VCaP (cell line): ENCODE results near the gene CAPN12.

Source experiments
- H3K27ac ChIP-seq: fragments of 450-650 bp; 2 replicates; pipeline ENCODE4 v1.5.1; 2017
- TF ChIP-seq, protein P1 (sequence below): fragments of 450-650 bp; conservative IDR thresholded peaks from 2 replicates; pipeline ENCODE4 v1.5.1; 2017; ENCODE audit warnings: mild to moderate bottlenecking, moderate library complexity

Gene CAPN12

DNA sequence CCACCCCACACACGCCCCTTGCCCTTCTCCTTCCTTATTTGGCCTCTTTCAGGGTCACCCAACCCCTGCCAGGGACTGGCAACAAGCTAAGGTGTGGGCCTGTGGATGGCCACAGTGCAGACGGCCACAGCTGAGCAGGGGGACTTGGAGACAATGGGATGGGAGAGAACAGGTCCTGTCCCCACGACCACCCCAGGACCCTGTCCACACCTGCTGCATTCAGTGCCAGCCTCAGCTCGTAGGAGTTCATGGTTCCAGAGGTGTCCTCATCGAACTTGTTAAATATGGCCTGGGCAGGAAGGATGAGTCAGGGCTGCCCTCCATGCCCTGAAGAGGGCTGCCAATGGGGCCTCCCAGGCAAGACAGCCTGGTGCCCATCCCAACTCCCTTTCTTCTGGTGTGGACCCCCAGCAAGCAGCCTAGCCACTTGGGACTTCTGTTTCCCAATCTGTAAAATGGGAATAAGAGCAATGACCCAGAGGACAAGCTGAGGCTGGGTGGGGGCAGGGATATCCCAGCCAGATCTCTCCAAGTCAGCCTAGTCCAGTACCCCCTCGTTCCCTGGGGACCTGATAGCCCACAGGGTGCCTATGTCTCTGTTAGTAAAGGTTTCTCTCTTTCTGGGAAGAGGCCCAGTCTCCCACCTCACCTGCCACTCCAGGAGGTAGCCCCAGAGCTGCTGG lies 10.6 kb downstream of the CAPN12 start:
- peak overlapping the region; percentile 72; the same call in 1 of the 2 replicates for H3K27ac ChIP-seq
- TF ChIP-seq, protein P1, sequence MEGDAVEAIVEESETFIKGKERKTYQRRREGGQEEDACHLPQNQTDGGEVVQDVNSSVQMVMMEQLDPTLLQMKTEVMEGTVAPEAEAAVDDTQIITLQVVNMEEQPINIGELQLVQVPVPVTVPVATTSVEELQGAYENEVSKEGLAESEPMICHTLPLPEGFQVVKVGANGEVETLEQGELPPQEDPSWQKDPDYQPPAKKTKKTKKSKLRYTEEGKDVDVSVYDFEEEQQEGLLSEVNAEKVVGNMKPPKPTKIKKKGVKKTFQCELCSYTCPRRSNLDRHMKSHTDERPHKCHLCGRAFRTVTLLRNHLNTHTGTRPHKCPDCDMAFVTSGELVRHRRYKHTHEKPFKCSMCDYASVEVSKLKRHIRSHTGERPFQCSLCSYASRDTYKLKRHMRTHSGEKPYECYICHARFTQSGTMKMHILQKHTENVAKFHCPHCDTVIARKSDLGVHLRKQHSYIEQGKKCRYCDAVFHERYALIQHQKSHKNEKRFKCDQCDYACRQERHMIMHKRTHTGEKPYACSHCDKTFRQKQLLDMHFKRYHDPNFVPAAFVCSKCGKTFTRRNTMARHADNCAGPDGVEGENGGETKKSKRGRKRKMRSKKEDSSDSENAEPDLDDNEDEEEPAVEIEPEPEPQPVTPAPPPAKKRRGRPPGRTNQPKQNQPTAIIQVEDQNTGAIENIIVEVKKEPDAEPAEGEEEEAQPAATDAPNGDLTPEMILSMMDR: no peak

DNA sequence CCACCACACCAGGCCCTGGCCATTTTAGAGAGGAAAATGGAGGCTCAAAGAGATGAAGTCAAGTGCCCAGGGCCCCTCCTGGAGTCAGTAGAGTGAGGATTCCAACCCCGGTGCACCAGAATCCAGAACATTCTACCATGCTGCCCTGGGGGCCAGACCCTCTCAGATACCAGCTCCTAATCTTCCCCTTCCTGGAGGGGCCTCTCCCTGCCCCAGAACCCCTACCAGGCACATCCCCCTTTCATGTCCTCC lies 11.1 kb downstream of the CAPN12 start:
- TF ChIP-seq, protein P1: no peak
- H3K27ac ChIP-seq: peak overlapping the region; percentile 72

DNA sequence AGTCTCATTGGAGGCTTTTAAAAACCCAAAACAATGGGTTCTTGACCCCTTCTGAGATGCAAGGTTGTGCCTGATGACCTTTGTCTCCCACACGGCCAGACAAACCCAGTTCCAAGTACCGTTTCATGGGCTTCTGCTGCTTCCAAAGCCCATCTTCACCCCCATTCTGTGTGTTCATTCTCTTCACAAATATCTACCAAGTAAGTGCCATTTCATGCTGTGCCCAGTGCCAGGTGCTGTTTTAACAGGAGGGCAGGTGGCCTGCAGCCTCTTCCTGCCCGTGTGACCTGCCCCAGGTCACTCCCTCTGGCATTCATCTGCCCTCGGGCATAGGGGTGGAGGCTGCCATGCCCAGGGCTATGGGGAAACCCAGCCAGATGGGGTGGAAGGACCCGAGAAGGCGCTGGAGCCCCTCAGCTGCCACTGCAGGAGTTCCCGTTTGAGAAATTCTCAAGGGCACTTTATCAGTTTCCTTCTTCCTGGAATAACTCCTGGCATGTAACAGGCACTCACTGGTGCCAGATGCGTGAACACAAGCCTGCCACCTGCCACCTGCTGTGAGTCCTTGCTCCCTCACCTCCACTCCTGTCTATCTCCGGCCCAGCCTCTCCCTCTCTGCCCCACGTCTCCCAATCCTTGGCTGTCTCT lies 12.5 kb downstream of the CAPN12 start:
- H3K27ac ChIP-seq: peak overlapping the region; percentile 72

DNA sequence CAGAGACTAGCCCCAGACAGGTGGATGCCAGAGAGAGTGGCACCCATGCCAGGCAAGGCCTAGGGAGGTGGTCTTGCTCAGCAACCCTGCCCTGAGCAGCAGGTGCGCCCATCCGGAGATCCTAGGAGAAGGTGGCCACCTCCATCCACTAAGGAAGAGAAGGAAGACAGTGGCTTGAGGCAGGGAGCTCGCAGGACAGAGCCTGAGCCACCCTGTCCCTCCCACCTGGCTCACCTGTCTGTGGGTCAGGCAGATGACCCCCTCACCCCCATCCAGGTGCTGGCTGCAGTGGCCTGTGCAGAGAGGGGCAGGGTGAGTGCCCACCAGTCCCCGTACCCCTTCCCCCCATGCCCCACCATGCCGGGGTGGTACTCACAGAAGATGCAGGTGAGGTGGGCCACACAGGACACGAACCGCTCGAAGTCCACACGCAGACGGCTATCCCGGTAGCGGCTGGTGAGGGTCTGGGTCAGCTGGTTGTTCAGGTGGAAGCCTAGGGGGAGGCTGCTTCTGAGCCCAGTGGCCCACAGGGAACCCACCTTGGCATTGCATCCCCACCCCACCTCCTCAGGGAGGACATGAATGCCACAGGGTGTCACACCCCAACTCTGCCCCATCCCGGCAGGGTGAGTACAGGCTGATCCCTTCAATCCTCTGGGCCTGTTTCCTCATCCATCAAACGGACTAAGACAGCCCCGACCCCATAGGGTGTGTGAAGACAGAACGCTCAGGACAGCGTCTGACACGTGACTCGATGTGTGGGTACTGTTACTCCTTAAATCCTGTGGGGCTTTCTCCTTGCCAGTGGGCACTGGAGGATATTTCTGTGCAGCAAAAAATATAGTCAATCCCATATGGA lies 13.3 kb downstream of the CAPN12 start:
- peak overlapping the region; percentile 72 for H3K27ac ChIP-seq
- TF ChIP-seq, protein P1: no peak

More for the DNA sequence above, 12.5 kb downstream of the CAPN12 start:
- TF ChIP-seq, protein P1: no peak

DNA sequence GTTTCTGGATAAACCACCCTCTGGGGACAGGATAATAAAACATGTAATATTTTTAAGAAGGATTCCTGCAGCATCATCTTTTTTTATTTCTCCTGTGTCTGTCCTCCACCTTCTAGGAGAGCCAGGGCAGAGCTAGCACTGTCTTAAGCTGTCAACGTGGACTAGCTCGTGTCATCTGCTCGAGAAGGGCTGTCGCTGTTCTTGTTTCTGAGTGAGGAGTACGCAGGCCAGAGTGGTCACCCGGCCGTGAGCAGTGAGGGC lies 13.9 kb downstream of the CAPN12 start:
- H3K27ac ChIP-seq: peak overlapping the region; percentile 72
- TF ChIP-seq, protein P1: no peak

DNA sequence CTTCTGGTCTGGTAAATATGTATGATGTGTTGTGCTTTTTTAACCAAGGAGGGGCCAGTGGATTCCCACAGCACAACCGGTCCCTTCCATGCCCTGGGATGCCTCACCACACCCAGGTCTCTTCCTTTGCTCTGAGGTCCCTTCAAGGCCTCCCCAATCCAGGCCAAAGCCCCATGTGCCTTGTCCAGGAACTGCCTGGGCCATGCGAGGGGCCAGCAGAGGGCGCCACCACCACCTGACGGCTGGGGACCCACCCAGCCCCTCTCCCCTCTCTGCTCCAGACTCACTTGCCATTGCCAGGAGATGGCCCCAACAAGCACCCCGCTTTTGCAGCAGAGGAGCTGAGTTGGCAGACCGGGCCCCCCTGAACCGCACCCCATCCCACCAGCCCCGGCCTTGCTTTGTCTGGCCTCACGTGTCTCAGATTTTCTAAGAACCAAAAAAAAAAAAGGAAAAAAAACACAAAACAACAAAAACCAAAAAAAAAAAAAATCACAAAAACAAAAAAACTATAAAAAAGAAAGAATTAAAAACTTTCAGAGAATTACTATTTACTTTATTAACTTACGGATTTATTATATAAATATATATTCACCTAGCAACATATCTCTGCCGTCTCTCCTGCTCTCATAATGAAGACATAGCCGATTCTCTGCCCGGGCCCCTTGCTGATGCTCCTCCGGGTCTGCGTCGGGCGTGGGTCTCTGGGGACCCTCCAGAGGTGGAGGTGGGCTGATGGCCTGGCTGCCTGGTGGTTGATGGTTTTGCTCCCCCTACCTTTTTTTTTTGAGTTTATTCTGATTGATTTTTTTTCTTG lies 14.4 kb downstream of the CAPN12 start:
- TF ChIP-seq, protein P1: peak; percentile 91
- peak overlapping the region; percentile 72 for H3K27ac ChIP-seq
